Stimulated activated memory B cell treated with anti-CD40 and anti-IgM and Interleukin-4, amounts not matched to agents 10 μg/mL and 1 μg/mL and 100 μg/mL, for 72 hours (primary cell): ENCODE data around the gene JPH2.

ENCODE experiments used
- ATAC-seq: fragments of 150-1000 bp; cut with Tn5 transposase; 2 replicates; pipeline ENCODE4 v1.10.0; 2021
- H3K27ac Mint-ChIP-seq: one replicate; pipeline ENCODE4 v1.8.0; 2022; ENCODE audit warnings: mild to moderate bottlenecking, mixed read lengths
- H3K27me3 Mint-ChIP-seq: one replicate; pipeline ENCODE4 v1.8.0; 2022; ENCODE audit warnings: mixed read lengths
- H3K36me3 Mint-ChIP-seq: one replicate; pipeline ENCODE4 v1.8.0; 2022; ENCODE audit warnings: mixed read lengths
- H3K4me1 Mint-ChIP-seq: one replicate; pipeline ENCODE4 v1.8.0; 2022; ENCODE audit warnings: mixed read lengths
- H3K4me3 Mint-ChIP-seq: one replicate; pipeline ENCODE4 v1.8.0; 2022; ENCODE audit warnings: mild to moderate bottlenecking, moderate library complexity, mixed read lengths
- H3K9me3 Mint-ChIP-seq: one replicate; pipeline ENCODE4 v1.8.0; 2022; ENCODE audit warnings: mixed read lengths

The JPH2 gene

DNA sequence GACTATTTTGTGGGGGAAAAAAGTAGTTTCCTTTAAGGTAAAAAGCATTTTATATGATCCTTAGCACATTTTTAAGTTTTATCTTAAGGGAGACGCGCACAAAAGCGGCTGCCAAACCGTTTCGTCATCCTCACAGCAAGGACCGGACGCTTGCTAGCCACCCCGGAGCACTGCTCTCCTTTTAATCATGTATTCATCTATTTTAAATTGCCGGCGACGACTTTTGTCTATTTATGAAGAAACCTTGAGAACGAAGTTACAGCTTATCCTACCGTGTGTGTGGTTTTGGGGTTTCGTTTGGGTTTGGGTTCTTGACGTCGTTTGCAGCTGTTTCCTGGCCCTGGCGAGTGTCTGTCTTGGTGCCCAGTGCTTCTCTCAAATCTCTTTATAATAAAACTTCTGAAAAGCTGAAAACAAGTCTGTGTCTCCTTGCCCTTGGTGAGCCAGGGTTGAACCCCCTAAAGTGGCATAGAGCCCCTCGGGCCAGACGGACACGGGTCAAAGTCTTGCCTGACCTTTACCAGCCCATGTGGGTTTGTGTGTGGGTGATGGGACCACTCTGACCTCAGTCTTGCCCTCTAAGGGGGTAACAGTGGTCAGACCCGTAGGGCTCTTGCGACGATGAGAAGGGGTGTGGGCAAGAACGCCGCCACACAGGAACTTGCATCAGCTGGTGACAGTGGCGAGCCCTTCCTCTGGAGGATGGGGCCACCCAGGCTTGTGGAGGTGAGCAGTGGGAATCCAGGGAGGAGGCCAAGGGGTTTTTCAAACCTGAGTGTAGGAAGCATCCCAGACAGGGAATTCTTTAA lies 117.6 kb downstream of the JPH2 start:
- Mint-ChIP-seq H3K4me3 (peak overlapping the region; percentile 77), H3K9me3 (no peaks in the 10 kb centered on the region), H3K4me1 (peaks cover 33% of the 10 kb centered on the region), H3K27ac (peak overlapping the region; percentile 97), H3K27me3 (peaks cover 35% of the 10 kb centered on the region), H3K36me3 (no peaks in the 10 kb centered on the region)
- peak; percentile 83 for ATAC-seq

DNA sequence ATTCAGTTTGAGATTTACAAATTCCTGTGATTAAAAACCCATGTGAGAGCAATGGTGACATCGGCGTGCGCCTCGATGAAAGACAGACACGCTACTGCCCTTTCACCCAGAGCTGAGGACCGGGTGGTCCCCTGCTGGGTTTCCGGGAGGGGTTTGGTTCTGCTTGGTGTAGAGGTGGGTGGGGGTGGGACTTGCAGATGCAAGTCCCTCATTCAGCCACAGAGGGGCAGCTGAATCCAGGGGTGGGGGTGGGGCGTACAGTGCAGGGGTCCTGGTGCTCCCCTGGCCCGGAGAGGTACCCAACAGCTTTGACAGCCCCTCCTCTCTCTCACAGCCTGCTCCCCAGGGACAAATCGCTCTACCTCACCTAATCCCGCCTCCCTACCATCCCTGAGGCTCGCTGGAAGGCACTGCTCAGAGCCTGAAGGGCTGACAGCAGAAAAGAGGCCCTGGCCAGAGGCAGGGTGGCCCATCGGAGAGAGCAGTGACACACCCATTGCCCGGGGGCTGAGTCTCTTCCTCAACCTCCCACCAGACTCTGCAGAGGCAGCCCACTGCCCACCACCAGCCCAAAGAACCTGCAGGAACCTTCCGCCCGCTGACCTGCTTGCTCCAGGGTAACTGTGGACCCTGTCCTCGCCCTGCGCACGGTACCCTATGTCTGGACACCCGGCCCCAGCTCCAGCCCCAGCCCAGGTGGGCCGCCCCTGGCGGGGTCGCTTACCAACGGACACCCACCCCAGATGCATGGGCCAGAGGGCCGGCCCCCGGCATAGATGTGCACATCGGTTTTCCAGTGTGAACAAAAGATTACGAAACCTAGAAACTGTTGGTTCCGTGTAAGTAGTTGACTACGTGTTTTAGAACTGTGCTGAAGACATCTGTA lies 118.4 kb downstream of the JPH2 start:
- ATAC-seq = peak; percentile 29
- Mint-ChIP-seq H3K9me3 (no peaks in the 10 kb centered on the region), H3K27ac (peak overlapping the region; percentile 97), H3K36me3 (no peaks in the 10 kb centered on the region), H3K4me3 (peak overlapping the region; percentile 77), H3K4me1 (peaks cover 33% of the 10 kb centered on the region), H3K27me3 (peaks cover 35% of the 10 kb centered on the region)

DNA sequence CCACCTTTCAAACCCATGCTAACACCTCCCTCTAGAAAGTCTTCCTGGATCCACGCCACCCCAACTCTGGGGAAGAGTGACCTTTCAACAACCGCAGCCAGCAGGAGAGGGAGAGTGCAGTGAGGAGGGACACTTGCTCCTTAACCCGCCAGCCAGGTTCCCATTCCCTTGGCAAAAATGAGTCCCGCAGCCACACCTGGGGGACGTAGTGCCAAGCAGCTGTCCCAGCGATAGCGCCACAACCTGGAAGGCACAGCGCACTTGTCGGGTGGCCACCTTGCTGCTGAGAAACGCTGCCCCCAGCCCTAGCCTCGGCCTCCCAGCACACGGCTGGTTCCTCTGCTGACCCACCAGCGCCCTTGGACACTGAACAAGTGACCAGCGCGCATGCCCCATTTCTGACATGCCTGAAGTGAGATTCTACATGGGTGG lies 119.3 kb downstream of the JPH2 start:
- Mint-ChIP-seq H3K27ac (peak overlapping the region; percentile 97), H3K4me1 (peaks cover 33% of the 10 kb centered on the region), H3K4me3 (no peak overlapping the region), H3K36me3 (no peaks in the 10 kb centered on the region), H3K27me3 (peaks cover 35% of the 10 kb centered on the region), H3K9me3 (no peaks in the 10 kb centered on the region)
- ATAC-seq = no peak

DNA sequence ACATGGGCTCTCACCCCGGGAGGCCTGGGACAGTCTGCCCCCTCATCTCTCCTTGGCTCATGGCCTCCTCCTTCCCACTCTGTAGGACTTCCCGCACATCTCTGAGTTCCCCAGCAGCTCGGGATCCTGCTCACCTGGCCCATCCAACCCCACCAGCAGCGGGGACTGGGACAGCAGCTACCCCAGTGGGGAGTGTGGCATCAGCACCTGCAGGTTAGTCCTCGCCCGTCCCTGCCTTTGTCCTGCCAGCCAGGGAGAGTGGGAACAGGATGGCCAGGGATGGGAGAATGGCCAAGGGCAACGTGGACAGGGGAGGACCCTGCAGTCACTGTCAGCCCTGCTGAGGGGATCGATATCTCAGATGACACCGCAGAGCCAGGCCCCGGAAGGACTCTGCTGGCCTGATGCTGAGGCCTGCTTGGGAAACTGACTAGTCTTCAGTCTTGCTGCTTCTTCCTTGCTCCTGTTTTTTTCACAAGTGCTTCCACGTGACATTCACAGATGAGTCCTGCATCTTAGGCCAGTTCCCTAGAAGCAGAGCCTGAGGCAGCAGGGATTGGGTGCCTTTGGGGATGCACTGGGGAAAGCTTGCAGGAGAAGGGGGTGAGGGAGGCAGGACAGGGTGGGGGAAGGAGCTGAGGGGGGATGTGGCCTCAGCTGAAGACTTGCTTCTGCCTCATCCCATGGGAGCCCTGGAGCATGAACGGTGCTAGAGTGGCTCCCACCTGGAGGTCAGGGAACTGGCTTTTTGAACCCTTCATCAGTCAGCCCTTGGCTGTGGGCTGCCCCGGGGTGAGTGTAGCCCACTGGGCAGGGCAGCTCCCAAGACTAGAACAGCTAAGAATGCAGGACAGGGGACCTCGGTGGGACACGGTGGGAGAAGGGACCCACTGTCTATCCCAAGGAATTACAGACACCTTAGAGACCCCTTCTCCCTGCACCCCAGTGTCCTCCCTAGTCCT lies 120.1 kb downstream of the JPH2 start:
- ATAC-seq = no peak
- Mint-ChIP-seq H3K4me3 (no peak overlapping the region), H3K27ac (peak overlapping the region; percentile 63), H3K36me3 (no peaks in the 10 kb centered on the region), H3K4me1 (peaks cover 30% of the 10 kb centered on the region), H3K27me3 (peaks cover 30% of the 10 kb centered on the region), H3K9me3 (peaks cover under 1% of the 10 kb centered on the region)

DNA sequence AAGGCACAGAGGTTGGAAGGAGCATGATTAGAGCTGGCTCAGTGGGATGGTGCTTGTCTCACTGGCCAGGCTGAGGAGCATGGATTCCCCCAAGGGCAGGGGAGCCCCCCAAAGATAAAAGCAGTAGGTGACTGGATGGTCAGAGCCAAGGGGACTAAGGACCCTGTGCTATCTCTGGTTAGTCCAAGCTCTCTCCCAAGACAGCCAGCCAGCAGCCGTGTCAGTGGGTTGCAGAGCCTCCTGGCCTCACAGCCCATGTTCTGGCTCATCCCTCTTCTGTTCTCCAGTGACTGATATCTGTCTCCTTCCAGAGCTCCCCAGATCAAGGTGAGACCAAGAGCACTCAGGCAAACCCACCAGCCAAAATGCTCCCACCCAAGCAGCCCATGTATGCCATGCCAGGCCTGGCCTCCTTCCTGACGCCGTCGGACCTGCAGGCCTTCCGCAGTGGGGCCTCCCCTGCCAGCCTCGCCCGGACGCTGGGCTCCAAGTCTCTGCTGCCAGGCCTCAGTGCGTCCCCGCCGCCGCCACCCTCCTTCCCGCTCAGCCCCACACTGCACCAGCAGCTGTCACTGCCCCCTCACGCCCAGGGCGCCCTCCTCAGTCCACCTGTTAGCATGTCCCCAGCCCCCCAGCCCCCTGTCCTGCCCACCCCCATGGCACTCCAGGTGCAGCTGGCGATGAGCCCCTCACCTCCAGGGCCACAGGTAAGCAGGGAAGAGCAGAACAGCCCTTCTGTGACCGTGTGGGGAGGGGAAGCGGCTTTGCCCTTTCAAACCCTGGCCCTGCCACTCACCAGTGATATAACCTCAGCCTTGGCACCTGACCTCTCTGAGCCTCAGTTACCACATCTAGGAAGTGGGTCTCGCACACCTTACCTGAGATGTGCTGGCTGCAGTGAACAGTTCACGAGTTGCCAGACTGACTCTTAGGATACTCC lies 121.3 kb downstream of the JPH2 start:
- peaks cover 3% of the 10 kb centered on the region for H3K9me3 Mint-ChIP-seq
- no peak overlapping the region for H3K4me3 Mint-ChIP-seq
- no peak overlapping the region for H3K27ac Mint-ChIP-seq
- H3K27me3 Mint-ChIP-seq = peaks cover 20% of the 10 kb centered on the region
- no peak for ATAC-seq
- peaks cover 24% of the 10 kb centered on the region for H3K4me1 Mint-ChIP-seq
- no peaks in the 10 kb centered on the region for H3K36me3 Mint-ChIP-seq

DNA sequence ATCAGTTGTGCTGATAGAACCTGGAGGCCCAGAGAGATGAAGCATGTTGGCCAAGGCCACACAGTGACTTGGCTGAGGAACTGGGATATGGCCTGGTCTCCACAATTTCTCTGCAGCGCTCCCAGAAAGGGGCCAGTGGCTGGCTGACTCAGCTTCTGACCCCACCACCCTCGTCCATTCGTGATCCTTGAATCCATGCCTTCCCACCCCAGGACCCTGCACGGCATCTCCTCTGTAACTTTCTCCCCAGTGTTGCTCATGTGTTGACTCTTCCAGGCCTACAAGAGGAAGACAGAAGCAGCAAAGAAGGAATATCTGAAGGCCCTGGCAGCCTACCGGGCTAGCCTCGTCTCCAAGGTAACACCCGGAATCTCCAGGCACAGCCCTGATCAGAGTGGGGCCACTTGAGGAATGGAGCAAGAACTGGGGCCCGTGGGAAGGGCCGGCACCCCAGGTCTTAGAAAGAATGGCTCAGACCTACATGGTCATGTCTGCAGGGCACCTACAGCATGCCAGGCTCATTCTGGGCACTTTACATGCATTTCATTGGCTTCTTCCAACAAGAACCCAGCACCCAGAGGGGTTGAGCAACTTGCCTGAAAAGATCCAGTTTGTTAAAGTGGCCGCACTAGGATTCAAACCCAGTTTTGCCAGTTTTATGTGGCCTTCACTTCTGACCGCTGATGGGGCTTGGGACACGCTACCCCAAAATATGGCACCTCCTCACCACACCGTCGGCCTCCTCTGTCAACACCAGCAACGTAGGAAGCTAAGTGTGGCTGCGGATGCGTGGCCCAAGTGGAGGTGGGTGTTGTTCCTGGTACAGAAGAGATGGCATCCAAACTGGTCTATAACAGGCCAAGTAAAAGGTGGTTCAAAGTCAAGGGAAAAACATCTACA lies 122.2 kb downstream of the JPH2 start:
- peaks cover 3% of the 10 kb centered on the region for H3K9me3 Mint-ChIP-seq
- peaks cover 15% of the 10 kb centered on the region for H3K4me1 Mint-ChIP-seq
- ATAC-seq = no peak
- no peaks in the 10 kb centered on the region for H3K36me3 Mint-ChIP-seq
- no peak overlapping the region for H3K4me3 Mint-ChIP-seq
- no peak overlapping the region for H3K27ac Mint-ChIP-seq
- peaks cover 20% of the 10 kb centered on the region for H3K27me3 Mint-ChIP-seq
